GF-D8 (cell line): ENCODE results near the gene XIAP.
A peak's percentile ranks its signal among the peaks of the same experiment; 100 is the strongest.
"Not testable (repeated sequence)": the region's sequence is repeated elsewhere in the genome, so short reads cannot be mapped to it uniquely, and the experiment has no call there.

Source experiments
- DNase-seq: peaks from one replicate; lab custom pipeline; 2025; lab: John Stamatoyannopoulos, UW

The XIAP gene

DNA sequence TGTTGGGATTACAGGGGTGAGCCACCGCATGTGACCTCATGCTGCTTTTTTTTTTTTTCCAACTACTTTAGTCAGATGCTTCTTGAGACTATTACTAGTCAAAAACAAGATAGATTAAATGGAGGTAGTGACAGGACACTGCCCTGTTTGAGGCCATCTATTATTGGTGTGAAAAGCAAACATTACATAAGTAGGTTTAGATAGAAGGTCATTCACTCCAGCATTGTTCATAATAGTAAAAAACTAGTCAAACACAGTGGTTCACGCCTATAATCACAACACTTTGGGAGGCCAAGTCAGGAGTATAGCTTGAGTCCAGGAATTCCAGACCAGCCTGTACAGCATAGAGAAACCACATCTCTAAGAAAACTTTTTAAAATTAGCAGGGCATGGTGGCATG is 16.3 kb downstream of the XIAP start:
- no peak for DNase-seq

DNA sequence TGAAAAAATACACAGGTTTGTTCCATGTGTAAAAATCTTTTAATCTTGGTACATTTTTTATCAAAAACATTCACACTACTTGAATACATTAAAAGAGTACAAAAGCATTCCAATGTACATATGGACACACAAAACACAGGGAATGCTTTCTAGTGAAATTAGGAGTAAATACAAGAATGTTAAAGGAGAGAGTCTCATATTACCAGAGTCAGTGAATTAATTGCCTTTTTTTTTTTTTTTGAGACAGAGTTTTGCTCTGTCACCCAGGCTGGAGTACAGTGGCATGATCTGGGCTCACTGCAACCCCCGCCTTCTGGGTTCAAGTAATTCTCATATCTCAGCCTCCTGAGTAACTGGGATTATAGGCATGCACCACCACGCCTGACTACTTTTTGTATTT is 17.0 kb downstream of the XIAP start:
- DNase-seq = no peak

DNA sequence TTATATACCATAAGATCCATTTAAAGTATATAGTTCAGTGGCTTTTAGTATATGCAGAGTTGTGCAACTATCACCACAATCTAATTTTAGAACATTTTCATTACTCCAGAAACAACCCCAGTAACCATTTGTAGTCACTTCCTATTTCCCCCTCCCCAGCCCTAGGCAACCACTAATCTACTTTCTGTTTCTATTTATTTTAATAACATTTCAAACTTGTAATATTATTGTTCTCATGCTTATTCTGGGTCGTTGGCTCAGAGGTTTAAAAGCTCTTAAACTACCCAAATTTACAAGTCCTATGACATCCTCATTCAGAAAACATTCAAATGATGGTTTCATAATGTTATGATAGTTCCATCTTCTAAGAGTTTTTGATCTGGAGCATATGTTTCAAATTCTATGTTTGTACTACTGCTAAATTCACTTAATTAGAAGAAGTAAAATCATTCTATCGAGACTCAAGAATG is 18.4 kb downstream of the XIAP start:
- DNase-seq = peak; percentile 18

DNA sequence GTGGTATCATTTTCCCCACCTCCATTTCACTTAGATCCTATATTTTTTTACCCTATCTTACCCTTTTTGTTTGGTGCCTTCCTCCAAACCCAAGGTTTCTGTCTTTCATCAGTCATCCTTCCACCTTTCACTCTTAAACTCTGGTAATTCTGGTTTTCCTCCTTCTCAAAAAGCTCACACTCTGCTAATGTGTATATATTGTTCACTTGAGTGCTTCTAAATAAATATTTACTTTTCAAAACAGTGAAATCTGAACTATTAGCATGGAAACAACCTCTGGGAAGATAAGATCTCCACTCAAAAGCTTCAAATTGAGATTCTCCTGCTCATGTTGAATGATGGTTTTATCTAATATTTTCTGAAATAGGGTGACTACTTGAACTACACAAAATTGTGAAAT is 21.5 kb downstream of the XIAP start:
- DNase-seq = no peak

DNA sequence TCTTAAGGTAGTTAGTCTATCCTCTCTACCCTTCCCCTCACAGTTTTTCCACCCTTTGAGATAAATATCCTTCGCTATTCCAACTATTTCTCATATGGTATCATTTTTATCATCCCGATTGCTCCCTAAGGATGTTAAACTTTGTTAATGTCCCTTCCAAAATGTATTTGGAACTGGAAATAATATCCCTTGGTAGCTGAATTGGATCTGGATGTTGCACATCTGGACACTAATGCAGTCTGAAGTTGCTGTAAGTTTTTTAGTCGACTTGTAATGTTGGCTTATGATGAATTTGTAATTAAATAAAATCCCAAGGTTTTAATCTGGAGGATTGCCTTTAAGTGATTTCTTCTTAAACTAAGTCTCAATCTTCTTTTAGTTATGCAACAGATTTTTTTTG is 22.5 kb downstream of the XIAP start:
- no peak for DNase-seq

DNA sequence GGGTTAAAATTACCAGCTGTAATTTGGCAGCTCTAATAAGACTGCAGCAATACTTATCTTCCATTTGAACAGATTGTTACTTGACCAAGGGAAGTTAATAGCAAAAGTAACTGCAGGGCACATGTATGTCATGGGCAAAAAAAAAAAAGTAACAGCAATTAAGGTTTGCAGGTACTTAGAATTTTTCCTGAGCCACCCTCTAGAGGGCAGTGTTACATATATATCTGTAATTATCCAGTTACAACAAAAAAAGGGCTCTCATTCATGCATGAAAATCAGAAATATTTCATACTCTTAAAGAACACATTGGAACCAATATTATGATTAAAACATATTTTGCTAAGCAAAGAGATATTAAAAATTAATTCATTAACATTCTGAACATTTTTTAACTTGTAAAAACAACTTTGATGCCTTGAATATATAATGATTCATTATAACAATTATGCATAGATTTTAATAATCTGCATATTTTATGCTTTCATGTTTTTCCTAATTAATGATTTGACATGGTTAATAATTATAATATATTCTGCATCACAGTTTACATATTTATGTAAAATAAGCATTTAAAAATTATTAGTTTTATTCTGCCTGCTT is 25.1 kb downstream of the XIAP start:
- DNase-seq = peak; percentile 1

DNA sequence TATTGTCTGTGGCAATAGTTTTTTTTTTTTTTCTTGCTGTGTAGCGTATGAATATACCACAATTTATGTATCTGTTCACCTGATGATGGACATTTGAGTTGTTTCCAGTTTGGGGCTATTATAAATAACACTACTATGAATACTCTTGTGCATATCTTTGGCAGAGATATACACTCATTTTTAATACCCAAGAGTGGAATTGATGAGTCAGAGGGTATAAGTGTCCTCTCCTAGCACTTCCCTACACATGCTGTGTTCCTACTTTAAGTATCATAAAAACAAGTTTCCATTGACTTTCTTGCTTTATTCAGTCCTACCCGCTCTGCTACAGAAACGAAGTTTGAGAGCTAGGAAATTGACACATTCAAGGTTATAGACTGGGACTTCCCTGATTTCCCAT is 39.8 kb downstream of the XIAP start:
- DNase-seq = no peak

DNA sequence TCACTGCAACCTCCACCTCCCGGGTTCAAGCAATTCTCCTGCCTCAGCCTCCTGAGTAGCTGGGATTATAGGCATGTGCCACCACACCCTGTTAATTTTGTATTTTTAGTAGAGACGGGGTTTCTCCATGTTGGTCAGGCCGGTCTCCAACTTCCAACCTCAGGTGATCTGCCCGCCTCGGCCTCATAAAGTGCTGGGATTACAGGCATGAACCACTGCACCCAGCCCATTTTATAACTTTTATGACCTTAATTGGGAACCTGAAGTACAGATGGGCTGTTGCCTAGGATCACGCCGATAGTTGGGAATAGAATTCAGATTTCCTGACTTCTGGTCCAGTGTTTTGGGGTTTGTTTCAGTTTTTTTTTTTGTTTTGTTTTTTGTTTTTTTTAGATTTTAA is 43.4 kb downstream of the XIAP start:
- DNase-seq = not testable (repeated sequence)

DNA sequence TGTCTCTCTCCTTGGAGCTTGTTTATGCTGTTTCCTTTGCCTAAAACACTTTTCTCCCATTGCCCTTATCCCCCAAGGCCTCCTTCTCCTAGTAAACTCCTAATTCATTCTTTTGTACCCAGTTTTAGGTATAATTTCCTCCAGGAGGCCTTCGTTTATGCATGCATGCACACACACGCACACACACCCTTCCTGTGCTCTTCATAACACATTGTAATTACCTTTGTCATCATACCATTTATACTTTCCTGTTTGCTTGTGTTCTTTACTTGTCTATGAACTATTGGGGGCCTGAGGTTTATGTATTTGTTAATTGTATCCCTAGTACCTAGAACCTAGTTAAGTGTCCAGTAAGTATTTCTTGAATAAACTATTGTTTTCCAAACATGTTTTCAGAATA is 45.5 kb downstream of the XIAP start:
- DNase-seq = no peak

DNA sequence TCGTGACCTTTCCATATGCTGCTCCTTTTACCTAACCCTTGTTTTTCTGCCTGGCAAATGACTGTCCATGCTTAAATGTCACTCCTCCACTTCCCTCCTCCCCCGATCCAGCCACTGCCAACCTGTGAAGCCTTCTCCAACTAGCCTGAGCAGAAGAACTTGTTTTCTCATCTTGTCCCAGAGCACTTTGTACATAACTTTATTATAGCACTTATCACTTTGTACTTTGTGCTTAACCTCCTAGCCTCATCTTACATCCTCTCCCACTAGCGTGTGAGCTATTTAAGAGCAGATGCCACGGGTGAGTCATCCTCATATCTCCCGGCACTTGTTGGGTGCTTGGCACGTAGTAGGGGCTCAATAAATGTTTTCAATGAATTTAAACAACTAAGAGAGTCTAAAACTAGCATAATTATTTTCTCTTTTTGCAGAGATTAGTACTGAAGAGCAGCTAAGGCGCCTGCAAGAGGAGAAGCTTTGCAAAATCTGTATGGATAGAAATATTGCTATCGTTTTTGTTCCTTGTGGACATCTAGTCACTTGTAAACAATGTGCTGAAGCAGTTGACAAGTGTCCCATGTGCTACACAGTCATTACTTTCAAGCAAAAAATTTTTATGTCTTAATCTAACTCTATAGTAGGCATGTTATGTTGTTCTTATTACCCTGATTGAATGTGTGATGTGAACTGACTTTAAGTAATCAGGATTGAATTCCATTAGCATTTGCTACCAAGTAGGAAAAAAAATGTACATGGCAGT is 46.9 kb downstream of the XIAP start:
- DNase-seq = no peak

DNA sequence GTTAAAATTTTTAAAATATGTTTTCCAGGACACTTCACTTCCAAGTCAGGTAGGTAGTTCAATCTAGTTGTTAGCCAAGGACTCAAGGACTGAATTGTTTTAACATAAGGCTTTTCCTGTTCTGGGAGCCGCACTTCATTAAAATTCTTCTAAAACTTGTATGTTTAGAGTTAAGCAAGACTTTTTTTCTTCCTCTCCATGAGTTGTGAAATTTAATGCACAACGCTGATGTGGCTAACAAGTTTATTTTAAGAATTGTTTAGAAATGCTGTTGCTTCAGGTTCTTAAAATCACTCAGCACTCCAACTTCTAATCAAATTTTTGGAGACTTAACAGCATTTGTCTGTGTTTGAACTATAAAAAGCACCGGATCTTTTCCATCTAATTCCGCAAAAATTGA is 49.7 kb downstream of the XIAP start:
- DNase-seq = peak; percentile 5

DNA sequence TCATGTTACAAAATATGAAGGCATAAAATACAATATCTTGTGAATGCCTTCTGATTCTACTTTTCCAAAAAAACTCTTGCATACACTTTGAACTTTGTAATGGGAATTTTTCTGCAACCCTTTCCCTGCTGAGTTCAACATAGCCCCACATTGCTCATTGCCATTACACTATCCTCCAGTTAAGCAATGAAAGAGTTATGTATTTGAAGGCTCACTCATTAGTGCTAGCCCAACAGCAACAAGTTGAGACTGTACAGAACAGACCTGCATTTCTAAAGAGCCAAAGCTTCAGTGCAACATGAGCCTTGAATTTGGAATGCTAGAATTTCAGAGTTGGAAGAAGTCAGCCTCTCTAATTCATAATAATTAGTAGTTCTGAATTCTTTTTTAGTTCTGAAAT is 57.2 kb downstream of the XIAP start:
- no peak for DNase-seq

DNA sequence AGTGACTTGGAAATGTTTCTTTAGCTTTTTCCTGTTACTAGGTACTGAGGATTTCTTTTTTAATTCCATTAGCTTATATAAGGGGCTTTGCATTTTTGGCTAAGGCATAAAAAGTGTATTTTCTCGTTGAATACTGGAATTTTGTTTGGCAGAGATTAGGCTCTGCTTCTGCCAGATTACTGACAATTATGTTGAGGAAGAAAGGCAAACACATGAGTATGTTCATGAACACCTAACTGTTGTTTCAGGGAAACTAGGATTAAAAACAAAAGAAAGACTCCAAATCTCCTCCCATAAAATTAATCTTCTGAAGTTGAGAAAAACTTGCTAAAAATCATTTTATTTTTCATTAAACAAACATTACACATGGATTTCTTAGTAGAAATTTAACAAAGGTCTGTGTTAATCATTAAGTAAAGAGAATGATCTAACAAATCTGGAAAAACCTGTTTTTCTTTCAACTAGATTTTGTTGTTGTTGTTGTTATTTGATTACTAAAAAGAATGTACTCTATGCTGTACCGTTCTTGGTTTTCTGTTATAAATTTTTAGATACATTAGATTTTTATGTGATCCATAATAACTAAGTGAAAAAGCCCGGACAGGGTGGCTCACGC is 58.4 kb downstream of the XIAP start:
- no peak for DNase-seq

DNA sequence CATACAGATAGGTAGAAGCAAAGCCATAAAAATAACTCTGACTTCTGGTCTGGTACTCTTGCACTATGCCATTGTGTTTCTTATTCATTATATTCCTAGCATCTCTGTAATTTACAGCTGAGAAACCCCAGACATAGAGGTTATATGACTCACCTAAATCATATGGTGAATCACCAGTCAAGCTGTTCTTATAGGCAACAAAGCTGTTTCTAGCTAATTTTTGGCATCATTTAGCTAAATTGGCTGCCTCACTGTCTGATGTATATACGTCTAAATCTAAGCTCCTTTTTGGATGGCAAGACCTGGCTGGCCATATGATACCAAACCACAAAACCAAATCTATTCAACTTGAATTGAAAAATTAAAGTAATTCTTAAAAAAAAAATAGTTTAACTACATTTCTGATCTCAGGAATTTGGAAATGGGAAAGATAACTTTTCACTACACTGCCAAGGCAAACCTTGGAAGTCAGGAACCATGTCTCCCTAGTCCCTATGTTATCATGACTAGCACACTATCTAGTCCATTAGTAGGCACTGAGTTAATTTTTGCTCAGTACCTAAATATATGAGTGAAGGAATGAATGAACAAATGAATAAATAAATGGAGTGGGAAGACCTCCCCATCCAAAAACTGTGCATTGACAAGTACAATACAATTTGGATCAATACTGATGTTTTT is 60.4 kb downstream of the XIAP start:
- DNase-seq = no peak

DNA sequence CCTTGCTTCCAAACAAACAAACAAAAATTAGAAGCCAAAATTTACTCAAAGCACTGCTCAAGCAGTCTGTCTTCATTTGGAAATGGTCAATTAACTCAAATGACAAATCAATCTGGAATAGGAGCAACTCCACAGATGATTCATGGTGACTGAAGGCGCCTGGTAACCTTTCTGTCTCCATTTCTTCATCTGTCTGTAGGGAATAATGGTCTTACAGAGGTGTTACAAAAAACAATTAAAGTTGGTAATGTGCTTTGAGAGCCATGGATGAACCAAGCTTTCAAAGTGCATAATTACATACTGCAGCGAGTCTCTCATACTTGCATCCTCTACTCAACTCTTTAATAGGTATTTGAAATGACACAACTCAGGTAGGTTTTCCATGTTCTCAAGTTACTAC is 63.4 kb downstream of the XIAP start:
- no peak for DNase-seq

DNA sequence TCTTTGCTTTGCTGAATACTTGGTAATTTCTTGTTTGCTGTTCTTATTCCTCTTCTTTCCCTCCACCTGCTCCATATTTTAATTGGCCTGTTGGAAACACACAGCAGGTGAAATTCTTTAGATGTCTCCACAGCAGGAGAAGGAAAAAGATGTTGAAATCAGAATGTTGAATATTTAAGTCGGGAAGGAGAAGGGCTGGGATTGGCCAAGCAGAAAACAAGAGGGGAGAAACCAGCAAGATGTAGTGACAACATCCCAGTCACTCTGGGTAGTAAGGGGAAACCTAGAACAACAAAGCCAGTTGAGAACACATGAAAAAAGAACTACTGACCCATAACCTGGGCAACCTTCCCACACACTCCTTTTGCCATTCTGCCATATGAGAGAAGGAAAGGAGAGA is 64.3 kb downstream of the XIAP start:
- no peak for DNase-seq

DNA sequence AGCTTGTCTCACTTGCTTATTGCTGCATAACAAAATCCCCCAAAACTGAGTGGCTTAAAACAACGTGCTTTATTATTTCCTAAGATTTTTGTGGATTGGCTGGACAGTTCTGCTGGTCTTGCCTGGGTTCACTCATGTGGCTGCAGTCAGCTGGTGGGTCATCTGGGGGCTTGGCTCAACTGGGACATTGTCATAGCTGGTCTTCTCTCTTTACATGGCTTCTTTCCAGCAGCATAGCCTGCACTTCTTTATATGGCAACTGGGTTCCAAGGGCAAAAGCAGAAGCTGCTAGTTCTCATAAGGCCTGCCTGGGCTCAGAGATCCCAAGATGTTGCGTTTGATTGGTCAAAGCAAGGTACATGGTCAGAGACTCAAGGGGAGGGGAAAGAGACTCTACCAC is 68.0 kb downstream of the XIAP start:
- DNase-seq = no peak

DNA sequence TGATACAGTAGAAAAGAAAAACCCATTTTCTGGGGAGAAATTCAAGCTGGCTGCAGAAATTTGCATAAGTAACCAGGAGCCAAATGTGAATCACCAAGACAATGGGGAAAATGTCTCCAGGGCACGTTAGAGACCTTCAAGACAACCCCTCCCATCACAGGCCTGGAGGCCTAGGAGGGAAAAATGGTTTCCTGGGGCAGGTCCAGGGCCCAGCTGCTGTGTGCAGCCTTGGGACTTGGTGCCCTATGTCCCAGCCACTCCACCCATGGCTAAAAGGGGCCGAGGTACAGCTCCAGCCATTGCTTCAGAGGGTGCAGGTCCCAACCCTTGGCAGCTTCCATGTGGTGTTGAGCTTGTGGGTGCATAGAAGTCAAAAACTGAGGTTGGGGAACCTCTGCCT is 72.2 kb downstream of the XIAP start:
- DNase-seq = not testable (repeated sequence)

DNA sequence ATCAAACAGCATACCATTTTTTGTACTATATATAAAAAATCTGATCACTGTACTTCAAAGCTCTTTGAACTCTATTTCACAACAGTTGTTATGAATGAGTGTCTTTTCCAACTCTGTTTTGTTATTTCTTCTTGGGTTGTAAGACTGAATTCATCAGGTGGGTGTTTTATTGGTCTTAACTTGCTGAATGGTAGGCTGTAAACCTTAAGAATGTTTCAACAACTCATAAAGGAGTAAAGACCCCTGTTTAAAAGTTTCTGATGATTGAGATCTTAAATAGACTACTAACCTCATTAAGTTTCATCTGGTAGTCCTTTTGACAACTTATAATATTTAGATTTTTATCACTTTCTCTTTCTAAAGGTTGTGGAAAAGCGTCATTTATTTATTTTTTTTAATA is 83.2 kb downstream of the XIAP start:
- DNase-seq = no peak

DNA sequence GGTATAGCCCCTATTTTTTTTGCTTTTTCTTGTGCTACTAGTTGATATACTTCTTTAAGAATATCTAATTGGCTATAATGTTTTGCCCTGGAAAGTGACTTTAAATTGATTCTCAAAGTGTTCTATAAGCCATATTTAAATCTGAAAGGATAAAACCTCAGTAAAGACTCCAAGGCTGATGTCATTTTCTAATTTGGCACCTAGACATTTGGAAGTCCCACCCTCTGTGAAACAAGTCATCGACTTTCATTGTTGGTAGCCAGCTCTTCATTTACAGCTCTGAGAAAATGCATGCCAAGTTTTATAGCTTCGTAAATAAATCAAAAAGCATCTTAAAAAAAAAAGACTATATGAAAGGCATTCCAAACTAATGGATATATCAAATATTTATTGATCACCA is 83.6 kb downstream of the XIAP start:
- no peak for DNase-seq

DNA sequence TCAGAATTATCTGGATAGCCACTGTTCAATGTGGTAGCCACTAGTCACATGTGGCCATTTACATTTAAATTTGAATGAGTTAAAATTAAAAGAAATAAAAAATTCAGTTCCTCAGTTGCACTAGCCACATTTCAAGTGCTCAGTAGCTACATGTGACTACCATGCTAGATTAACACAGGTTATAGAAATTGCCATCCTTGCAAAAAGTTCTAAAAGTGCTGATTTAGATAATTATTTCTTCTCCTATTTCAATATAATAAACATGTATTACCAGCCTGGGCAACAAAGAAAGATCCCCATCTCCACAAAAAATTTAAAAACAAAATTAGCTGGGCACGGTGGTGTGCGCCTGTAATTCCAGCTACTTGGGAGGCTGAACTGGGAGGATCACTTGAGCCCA is 90.0 kb downstream of the XIAP start:
- no peak for DNase-seq

DNA sequence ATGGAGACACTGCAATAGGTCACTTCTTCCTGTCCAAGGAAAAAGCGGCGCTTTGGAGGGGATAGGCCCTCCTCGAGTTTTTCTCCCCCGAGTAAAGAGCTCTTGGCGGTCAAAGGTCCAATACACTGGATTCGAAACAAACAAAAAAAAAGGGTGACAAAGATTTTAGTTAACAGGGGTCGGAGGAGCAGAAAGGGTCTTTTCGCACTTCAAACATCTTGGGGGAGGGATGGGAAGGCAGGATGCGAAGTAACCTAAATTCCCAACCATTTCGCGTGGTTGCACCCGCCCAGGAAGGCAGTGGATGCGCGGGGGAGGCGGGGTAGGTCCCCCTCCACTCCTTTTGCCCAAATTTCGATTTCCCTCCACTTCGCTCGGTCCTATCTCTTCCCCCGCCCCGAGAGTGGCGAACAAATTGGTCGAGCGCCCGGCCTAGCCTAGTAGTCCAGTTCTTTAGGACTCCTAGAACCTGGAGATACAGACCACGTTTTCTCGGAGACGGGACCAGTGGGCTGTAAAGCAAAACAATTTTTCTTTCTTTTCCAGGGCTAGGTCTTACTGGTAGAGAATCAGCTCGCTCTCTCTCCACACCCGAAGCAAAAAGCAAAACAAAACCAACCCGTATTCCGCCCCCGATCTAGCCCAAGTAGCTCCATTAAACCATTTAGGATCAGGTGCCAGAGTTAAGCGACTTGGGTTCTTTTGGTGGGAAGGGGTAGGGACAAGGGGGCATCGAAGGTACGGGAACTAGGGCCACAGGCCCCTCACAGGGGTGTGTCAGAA is 99.6 kb downstream of the XIAP start:
- no peak for DNase-seq
